SK-N-SH treated with all-trans-retinoic acid at 6 μM for 48 hours (cell line): Measurements from ENCODE around the gene WASL.

Experiments
- ARNTL ChIP-seq: fragments of 450-650 bp; formaldehyde crosslinking; IDR thresholded peaks from 2 replicates; pipeline ENCODE4 v1.5.0; 2020; ENCODE audit warnings: low read depth, mild to moderate bottlenecking, moderate library complexity, borderline replicate concordance
- CSDC2 ChIP-seq: fragments of 250-450 bp; sonication (Bioruptor Pico); IDR thresholded peaks from 2 replicates; pipeline ENCODE4 v1.5.0; 2020; ENCODE audit warnings: mild to moderate bottlenecking, moderate library complexity
- ESRRG ChIP-seq: fragments of 250-450 bp; sonication (Bioruptor Pico); IDR thresholded peaks from 2 replicates; pipeline ENCODE4 v1.6.1; 2021; ENCODE audit warnings: mild to moderate bottlenecking
- ISL1 ChIP-seq: fragments of 250-450 bp; sonication (Bioruptor Pico); IDR thresholded peaks from 2 replicates; pipeline ENCODE4 v2.1.2; 2022; ENCODE audit warnings: mild to moderate bottlenecking, moderate library complexity
- TSHZ2 ChIP-seq: fragments of 250-450 bp; sonication (Bioruptor Pico); IDR thresholded peaks from 2 replicates; pipeline ENCODE4 v1.5.0; 2020; ENCODE audit warnings: mild to moderate bottlenecking, moderate library complexity
- ZC3H10 ChIP-seq: fragments of 250-450 bp; sonication (Bioruptor Pico); IDR thresholded peaks from 2 replicates; pipeline ENCODE4 v1.5.1; 2021; ENCODE audit warnings: mild to moderate bottlenecking, moderate library complexity
- ZNF565 ChIP-seq: fragments of 450-650 bp; formaldehyde crosslinking; conservative IDR thresholded peaks from 2 replicates; pipeline ENCODE4 v1.5.0; 2020; ENCODE audit warnings: low read depth, mild to moderate bottlenecking, moderate library complexity
- ZNF70 ChIP-seq: fragments of 450-650 bp; formaldehyde crosslinking; IDR thresholded peaks from 2 replicates; pipeline ENCODE4 v1.5.0; 2020; ENCODE audit warnings: mild to moderate bottlenecking, moderate library complexity

DNA sequence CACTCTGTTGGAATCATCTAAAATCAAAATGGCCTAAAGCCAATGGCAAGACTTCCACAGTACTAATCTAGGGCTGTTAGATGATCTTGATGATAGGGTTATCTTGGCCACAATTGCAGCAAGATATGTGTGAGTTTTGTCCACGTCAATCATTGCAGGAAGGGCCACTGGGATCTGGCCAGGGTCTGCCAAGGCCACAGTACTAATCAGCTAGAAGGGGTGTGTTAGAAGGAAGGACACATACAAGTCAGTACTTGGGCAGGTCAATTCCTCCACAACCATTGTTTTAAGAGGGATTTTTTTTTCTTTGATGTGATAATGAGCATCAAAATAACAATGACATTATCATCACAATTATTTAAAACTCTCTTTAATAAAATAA is 91.5 kb downstream of the WASL start:
- no peak for TF ChIP-seq ZNF70 (CRISPR knock-in tag)
- no peak for TF ChIP-seq ARNTL (CRISPR knock-in tag)
- no peak for TF ChIP-seq TSHZ2
- no peak for TF ChIP-seq ESRRG (CRISPR knock-in tag)
- no peak for TF ChIP-seq ZC3H10 (CRISPR knock-in tag)
- no peak for TF ChIP-seq ISL1 (CRISPR knock-in tag)
- no peak for TF ChIP-seq CSDC2 (CRISPR knock-in tag)
- TF ChIP-seq ZNF565 (CRISPR knock-in tag) = no peak
